Measurements from ENCODE around the gene KRT83. TPM values are rescaled to one million over a fixed set of nuclear protein-coding genes. Genes with fewer than 3 reads are reported as not detected.

KRT83 gene
- total RNA-seq, 2 experiments from 2014 or later: not detected

GRCh38 chr12:52336641-52337040, 15.4 kb upstream of the KRT83 start:
- peaks cover 14% of the 10 kb centered on the region for H3K27me3 Mint-ChIP-seq
- no peaks in the 10 kb centered on the region for H3K9me3 Mint-ChIP-seq
- H3K36me3 Mint-ChIP-seq (ENCODE audit: low read depth): no peaks in the 10 kb centered on the region
- H3K27ac Mint-ChIP-seq: no peak overlapping the region
- POLR2A ChIA-PET: no interaction called here
- no peak overlapping the region for H3K4me3 Mint-ChIP-seq
- DNase-seq: no peak
- CTCF ChIA-PET: interaction anchor here (1.8 kb wide), 2 partner anchors 9 to 58 kb away, joined by 4 to 10 read pairs; no protein-coding TSS in a partner anchor
- H3K4me1 Mint-ChIP-seq: peaks cover 8% of the 10 kb centered on the region

DNA sequence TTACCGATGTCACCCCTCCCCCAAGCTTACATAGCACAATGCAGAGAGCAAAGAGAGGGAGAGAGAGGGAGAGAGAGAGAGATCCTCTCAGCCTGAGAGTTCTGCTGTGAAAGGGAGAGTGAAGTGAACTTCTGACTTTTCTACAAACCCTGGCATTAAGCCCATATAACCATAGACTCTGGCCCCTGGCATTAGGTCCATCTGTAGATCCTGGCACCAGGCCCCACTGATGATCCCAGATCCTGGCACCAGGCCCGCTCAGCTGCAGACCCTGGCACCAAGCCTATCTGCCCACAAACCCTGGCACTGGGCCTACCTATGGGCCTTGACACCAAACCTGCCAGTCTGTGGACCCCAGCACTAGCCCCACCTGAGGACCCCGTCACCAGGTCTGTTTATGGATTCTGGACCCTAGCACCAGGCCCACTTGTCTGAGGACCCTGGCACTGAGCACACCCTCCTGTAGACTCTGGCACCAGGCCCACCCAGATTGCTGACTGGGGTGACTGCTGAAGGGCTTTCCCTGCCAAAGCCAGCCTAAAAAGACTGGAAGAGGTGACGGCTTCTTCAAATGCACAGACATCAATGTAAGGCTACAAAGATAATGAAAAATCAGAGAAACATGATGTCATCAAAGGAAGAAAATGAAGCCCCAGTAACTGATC, 14.5 kb upstream of the KRT83 start:
- Mint-ChIP-seq H3K4me3 (no peak overlapping the region), H3K27ac (no peak overlapping the region), H3K36me3 (ENCODE audit: low read depth) (no peaks in the 10 kb centered on the region), H3K4me1 (peaks cover 8% of the 10 kb centered on the region), H3K9me3 (no peaks in the 10 kb centered on the region), H3K27me3 (peaks cover 13% of the 10 kb centered on the region)
- ChIA-PET CTCF (interaction anchor here (1.2 to 1.8 kb wide), 3 partner anchors 8 to 114 kb away, joined by 3 to 10 read pairs (median 4); no protein-coding TSS in a partner anchor), POLR2A (no interaction called here)
- no peak for DNase-seq

- peaks cover 8% of the 10 kb centered on the region for H3K4me1 Mint-ChIP-seq
- H3K36me3 Mint-ChIP-seq (ENCODE audit: low read depth): no peaks in the 10 kb centered on the region
- H3K27me3 Mint-ChIP-seq: peaks cover 16% of the 10 kb centered on the region
- ChIA-PET POLR2A (no interaction called here), CTCF (no interaction called here)
- no peak for DNase-seq
- no peaks in the 10 kb centered on the region for H3K9me3 Mint-ChIP-seq
- no peak overlapping the region for H3K27ac Mint-ChIP-seq
- H3K4me3 Mint-ChIP-seq: no peak overlapping the region
Observed at GRCh38 chr12:52334185-52334584, 13.0 kb upstream of the KRT83 start.

- POLR2A ChIA-PET: no interaction called here
- Mint-ChIP-seq H3K27me3 (peaks cover 10% of the 10 kb centered on the region), H3K9me3 (no peaks in the 10 kb centered on the region), H3K4me3 (no peak overlapping the region), H3K36me3 (ENCODE audit: low read depth) (no peaks in the 10 kb centered on the region), H3K4me1 (peaks cover 10% of the 10 kb centered on the region), H3K27ac (no peak overlapping the region)
- no peak for DNase-seq
- CTCF ChIA-PET: no interaction called here
Observed at GRCh38 chr12:52333321-52333720, 12.1 kb upstream of the KRT83 start.

- H3K4me3 Mint-ChIP-seq: no peak overlapping the region
- H3K9me3 Mint-ChIP-seq: no peaks in the 10 kb centered on the region
- no peaks in the 10 kb centered on the region for H3K36me3 Mint-ChIP-seq (ENCODE audit: low read depth)
- DNase-seq: no peak
- peaks cover 8% of the 10 kb centered on the region for H3K27me3 Mint-ChIP-seq
- H3K27ac Mint-ChIP-seq: no peak overlapping the region
- H3K4me1 Mint-ChIP-seq: peaks cover 17% of the 10 kb centered on the region
- CTCF ChIA-PET: interaction anchor here (0.7 kb wide), 1 partner anchor 631 kb away, joined by 4 read pairs; no protein-coding TSS in a partner anchor
- POLR2A ChIA-PET: no interaction called here
Observed at GRCh38 chr12:52332381-52332780, 11.2 kb upstream of the KRT83 start.

GRCh38 chr12:52331833-52332232, 10.6 kb upstream of the KRT83 start:
- Mint-ChIP-seq H3K27me3 (peaks cover 8% of the 10 kb centered on the region), H3K4me3 (no peak overlapping the region), H3K9me3 (no peaks in the 10 kb centered on the region), H3K27ac (no peak overlapping the region), H3K4me1 (peaks cover 19% of the 10 kb centered on the region), H3K36me3 (ENCODE audit: low read depth) (no peaks in the 10 kb centered on the region)
- ChIA-PET CTCF (interaction anchor here (1.0 to 1.6 kb wide), 3 partner anchors 16 to 175 kb away, joined by 3 to 5 read pairs (median 5); no protein-coding TSS in a partner anchor), POLR2A (no interaction called here)
- no peak for DNase-seq

- POLR2A ChIA-PET: interaction anchor here (1.5 kb wide), 1 partner anchor 176 kb away, joined by 3 read pairs; no protein-coding TSS in a partner anchor
- no peak overlapping the region for H3K27ac Mint-ChIP-seq
- CTCF ChIA-PET: interaction anchor here (1.0 to 1.6 kb wide), 3 partner anchors 15 to 174 kb away, joined by 3 to 5 read pairs (median 5); no protein-coding TSS in a partner anchor
- H3K4me3 Mint-ChIP-seq: no peak overlapping the region
- H3K4me1 Mint-ChIP-seq: peaks cover 16% of the 10 kb centered on the region
- no peaks in the 10 kb centered on the region for H3K9me3 Mint-ChIP-seq
- H3K27me3 Mint-ChIP-seq: peaks cover 10% of the 10 kb centered on the region
- DNase-seq: no peak
- no peaks in the 10 kb centered on the region for H3K36me3 Mint-ChIP-seq (ENCODE audit: low read depth)
Observed at GRCh38 chr12:52331039-52331438, 9.8 kb upstream of the KRT83 start.

DNA sequence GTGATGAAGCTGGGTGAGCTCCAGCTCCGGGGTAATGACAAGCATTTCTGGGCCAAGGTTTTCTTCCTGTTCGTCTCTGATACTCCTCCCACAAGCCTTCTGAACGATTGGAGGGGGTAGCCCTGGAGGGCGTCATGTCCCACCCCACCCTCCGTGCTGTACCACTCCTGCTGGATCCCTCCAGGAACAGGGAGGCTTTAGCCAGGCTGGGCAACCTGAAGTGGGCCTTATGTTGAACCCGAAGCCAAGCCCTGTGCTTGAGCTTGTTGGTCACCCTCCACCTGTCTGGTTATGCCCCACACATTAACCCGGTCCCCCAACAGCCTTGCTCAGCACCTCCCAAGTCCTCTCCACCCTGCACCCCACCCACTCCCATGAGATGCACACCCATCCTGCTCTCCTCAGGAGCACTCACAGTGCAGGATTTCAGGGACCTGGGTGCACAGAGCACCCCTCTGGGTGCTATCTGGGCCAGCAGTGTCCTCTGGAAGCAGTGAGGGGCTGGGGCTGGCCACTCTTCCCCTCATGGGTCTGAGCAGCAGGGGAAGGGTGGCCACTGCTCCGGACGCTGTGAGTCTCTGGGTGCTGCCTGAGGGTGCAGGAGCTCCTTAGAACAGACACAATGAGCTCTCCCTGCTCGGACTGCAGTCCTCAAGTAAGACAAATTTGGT, 6.8 kb upstream of the KRT83 start:
- CTCF ChIA-PET: interaction anchor here (0.6 to 3.5 kb wide), 32 partner anchors 9 to 556 kb away, joined by 3 to 34 read pairs (median 4); no protein-coding TSS in a partner anchor
- Mint-ChIP-seq H3K9me3 (no peaks in the 10 kb centered on the region), H3K4me1 (peaks cover 16% of the 10 kb centered on the region), H3K27ac (peak overlapping the region; percentile 13), H3K36me3 (ENCODE audit: low read depth) (no peaks in the 10 kb centered on the region), H3K27me3 (peaks cover 27% of the 10 kb centered on the region), H3K4me3 (no peak overlapping the region)
- POLR2A ChIA-PET: interaction anchor here (0.8 to 1.3 kb wide), 3 partner anchors 24 to 173 kb away, joined by 3 read pairs; no protein-coding TSS in a partner anchor
- no peak for DNase-seq

GRCh38 chr12:52327052-52327829, 6.0 kb upstream of the KRT83 start:
- H3K36me3 Mint-ChIP-seq (ENCODE audit: low read depth): no peaks in the 10 kb centered on the region
- POLR2A ChIA-PET: interaction anchor here (0.6 to 1.3 kb wide), 4 partner anchors 25 to 541 kb away, joined by 3 read pairs; no protein-coding TSS in a partner anchor

GRCh38 chr12:52324153-52324444, 2.9 kb upstream of the KRT83 start:
- Mint-ChIP-seq H3K36me3 (ENCODE audit: low read depth) (no peaks in the 10 kb centered on the region), H3K9me3 (no peaks in the 10 kb centered on the region), H3K27ac (no peak overlapping the region), H3K27me3 (peaks cover 52% of the 10 kb centered on the region), H3K4me1 (peaks cover 16% of the 10 kb centered on the region), H3K4me3 (no peak overlapping the region)
- CTCF ChIA-PET: interaction anchor here (1.2 kb wide), 1 partner anchor 27 kb away, joined by 3 read pairs; no protein-coding TSS in a partner anchor
- POLR2A ChIA-PET: no interaction called here
- DNase-seq: no peak

More at GRCh38 chr12:52327052-52327829, 6.0 kb upstream of the KRT83 start:
- peak; percentile 83 for DNase-seq
- H3K27me3 Mint-ChIP-seq: peaks cover 34% of the 10 kb centered on the region
- peak overlapping the region; percentile 13 for H3K27ac Mint-ChIP-seq
- H3K4me1 Mint-ChIP-seq: peaks cover 16% of the 10 kb centered on the region
- CTCF ChIA-PET: interaction anchor here (0.6 to 3.5 kb wide), 33 partner anchors 8 to 557 kb away, joined by 3 to 34 read pairs (median 4); no protein-coding TSS in a partner anchor
- H3K9me3 Mint-ChIP-seq: no peaks in the 10 kb centered on the region
- no peak overlapping the region for H3K4me3 Mint-ChIP-seq

DNA sequence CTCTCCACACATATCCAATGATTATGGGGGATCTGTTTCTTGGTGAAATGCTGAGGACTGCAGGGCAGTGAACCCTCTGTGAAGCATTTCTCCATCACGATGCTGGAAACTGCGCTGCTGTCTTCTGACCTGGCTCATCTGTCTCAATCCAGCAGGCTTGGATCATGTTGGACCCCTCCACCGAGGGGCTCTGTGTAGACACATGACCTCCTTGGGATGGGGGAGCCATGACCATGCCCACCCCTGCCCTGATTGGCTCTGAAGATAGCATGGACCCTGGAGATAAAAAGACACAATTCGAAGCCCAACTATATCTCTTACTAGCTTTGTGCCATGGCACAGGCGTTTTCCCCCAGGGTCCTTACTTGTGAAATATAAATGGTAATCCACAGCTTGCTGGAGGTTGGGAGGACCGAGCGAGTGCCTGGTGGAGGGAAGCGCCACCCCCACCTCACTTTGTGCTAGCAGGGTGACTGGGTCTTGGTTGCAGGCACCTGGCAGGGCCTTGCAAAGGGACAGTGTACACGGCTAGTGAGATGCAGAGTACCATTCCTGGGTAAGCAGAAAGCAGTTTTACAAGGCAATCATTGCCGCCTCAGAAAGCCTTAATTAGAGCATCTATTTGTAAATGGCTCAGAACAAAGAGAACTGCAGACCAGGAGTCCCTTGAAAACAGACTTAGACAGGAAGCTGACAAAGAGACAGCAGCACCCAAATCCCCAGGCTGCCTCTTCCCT, 2.4 kb upstream of the KRT83 start:
- DNase-seq: no peak
- Mint-ChIP-seq H3K27ac (no peak overlapping the region), H3K4me3 (no peak overlapping the region), H3K9me3 (no peaks in the 10 kb centered on the region), H3K27me3 (peaks cover 56% of the 10 kb centered on the region), H3K4me1 (peaks cover 15% of the 10 kb centered on the region), H3K36me3 (ENCODE audit: low read depth) (no peaks in the 10 kb centered on the region)
- ChIA-PET POLR2A (no interaction called here), CTCF (no interaction called here)

- ChIA-PET POLR2A (interaction anchor here (0.6 kb wide), 1 partner anchor 71 kb away, joined by 3 read pairs; no protein-coding TSS in a partner anchor), CTCF (no interaction called here)
- Mint-ChIP-seq H3K36me3 (ENCODE audit: low read depth) (no peaks in the 10 kb centered on the region), H3K27me3 (peaks cover 59% of the 10 kb centered on the region), H3K4me1 (peaks cover 13% of the 10 kb centered on the region), H3K4me3 (no peak overlapping the region), H3K27ac (no peak overlapping the region), H3K9me3 (no peaks in the 10 kb centered on the region)
- DNase-seq: no peak
Observed at GRCh38 chr12:52323001-52323400, 1.8 kb upstream of the KRT83 start.

Measured in activated CD4-positive, alpha-beta memory T cell treated with anti-CD3 and anti-CD28 coated beads, Interleukin-2, amount 10 ng/mL, durations not matched to agents 7 days and 5 days (primary cell).